ENCODE measurements around the gene ARL4A.

ARL4A gene

GRCh38 chr7:12726908-12727307 lies 39.5 kb downstream of the ARL4A start:
- DNase-seq (ENCODE audit: low spot score) = no peak

DNA sequence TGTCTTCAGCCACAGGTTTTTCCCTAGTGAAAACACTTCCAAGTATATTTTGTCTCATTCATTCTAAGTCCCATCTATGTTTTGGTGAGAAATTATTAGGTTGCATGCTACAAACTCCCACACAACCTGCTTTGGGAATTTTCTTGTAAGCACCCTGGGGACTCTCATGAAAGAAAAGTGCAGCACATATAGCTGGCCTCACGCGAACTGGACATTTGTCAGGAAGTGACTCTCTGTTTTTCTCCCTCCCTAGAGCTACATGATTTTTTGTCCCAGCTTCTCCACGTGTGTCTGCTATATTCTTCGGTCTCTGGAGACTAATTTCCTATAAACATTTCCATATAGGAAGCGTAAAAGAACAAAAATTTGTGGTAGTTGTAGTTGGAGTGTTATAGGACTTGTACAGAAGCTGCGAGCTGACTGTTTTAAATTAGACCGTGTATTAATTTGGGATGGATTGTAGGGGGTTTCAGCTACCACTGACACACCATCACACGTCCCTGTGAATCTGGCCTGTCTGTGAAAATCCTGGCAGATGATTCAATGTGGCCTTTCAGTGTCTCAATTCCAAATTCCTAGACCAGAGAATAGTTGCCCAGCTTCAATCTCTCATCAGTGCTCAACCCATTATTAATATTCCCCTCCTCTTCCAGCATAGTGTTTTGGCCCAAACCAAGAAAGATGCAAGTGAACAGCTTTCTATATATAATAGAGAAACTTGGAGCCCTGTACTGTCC lies 40.2 kb downstream of the ARL4A start:
- DNase-seq (ENCODE audit: low spot score) = no peak

DNA sequence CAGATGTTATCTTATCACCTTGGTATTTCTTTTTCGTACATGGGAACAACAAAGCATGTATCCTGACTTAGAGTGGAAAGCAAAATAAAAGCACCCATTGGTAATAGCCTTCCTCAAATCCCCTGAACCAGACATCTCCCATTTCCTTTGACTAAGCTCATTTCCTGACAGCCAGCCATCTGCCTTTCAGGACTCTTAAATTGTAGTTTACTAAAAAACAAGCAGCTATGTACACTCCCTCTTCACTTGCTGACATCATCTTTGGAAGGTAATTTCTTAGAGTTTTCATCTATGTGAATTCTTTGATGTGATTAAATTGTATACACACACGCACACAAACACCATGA lies 40.7 kb downstream of the ARL4A start:
- no peak for DNase-seq (ENCODE audit: low spot score)

- DNase-seq (ENCODE audit: low spot score) = no peak
These were observed 41.7 kb downstream of the ARL4A start for GRCh38 chr7:12729112-12729511.

GRCh38 chr7:12730523-12730922 lies 43.1 kb downstream of the ARL4A start:
- no peak for DNase-seq (ENCODE audit: low spot score)

DNA sequence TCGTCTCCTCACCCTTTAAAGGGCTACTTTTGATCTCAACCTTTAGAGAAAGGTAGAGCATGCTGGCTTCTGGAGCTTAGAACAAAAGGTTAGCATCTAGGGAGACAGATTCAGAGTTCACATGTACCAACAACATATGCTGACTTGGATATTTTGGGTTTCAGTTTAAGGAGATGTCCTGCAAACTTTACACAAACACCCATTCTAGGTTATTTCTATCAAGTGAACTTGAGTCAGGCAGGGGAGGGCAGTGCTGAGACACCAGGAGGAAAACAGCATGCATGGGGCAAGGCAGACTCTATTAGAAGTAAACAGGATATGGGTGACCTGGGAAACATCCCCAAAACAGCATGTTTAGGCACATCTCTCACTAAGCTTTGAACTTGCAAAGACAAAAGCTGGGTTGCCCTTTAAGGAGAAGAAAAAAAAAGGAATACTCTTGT lies 43.8 kb downstream of the ARL4A start:
- DNase-seq (ENCODE audit: low spot score) = peak; percentile 36

DNA sequence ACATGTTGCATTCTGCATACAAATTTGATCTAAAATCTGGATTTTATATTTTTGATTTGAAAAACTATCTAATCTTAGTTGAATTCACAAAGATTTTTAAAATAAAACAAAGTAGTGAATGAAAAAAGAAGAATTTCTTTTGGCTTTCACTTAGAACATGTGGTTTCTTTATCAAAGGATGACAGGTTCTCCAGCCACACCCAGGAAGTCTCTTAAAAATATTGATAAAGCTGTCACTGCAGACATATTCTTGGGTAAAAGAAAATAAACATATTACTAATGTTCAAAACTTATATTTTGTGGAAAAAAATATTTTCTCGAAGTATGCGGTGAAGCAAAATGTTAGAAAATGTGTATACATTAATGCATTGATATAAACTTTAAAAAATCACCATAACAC lies 44.3 kb downstream of the ARL4A start:
- DNase-seq (ENCODE audit: low spot score) = peak; percentile 26

DNA sequence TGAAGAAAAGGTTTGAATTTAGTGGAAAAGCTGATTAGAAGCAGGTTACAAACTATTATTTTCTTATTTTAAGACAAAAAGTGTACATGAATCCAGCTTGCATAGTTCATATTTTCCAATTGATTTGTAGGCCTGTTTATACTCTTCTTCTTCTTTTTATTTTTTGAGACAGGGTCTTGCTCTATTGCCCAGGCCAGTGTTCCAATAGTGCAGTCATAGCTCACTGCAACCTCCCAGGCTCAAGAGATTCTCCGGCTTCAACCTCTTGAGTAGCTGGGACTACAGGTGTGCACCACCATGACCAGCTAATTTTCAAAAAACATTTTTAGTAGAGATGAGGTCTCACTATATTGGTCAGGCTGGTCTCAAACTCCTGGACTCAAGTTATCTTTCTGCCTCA lies 45.0 kb downstream of the ARL4A start:
- no peak for DNase-seq (ENCODE audit: low spot score)

GRCh38 chr7:12735923-12736322 lies 48.5 kb downstream of the ARL4A start:
- DNase-seq (ENCODE audit: low spot score) = no peak

GRCh38 chr7:12737373-12737772 lies 49.9 kb downstream of the ARL4A start:
- DNase-seq (ENCODE audit: low spot score) = no peak

DNA sequence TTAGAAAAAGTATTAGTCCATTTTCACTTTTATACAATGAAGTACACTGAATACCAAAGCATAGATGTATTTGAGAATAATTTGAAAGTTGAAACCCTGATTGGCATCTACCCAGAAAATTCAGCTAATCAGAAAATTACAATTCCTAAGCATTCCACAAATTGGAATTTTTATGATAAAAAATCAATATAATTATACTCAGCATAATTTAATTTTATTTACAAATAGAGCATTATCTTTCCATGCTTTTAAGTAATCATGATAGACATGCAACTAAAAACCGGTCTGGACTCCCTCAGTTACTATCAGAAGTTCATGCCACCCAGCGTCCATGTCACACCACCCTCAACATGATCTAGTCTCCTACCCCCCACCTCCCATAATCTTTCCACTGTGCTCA lies 50.4 kb downstream of the ARL4A start:
- no peak for DNase-seq (ENCODE audit: low spot score)

DNA sequence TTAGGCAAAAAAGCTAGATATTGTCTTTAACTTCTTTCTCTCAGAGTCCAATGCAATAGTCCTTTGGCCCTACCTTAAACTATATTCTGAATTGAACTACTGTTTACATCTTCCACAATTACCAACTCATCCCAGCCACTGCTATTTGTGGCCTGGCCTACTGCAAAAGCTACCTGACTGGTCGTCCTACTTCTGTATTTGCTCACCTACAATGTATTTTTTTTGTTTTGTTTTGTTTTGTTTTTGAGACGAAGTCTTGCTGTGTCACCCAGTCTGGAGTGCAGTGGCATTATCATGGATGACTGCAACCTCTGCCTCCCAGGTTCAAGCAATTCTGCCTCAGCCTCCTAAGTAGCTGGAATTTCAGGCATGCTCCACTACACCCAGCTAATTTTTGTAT lies 51.2 kb downstream of the ARL4A start:
- no peak for DNase-seq (ENCODE audit: low spot score)

Data from CD4-positive, alpha-beta T cell treated with Interleukin-6 at 100 ng/mL for 8 hours (primary cell).